Ovary (tissue), 9 donors: ENCODE measurements around the gene VIPR2. TPM values are rescaled to one million over a fixed set of nuclear protein-coding genes. Genes with fewer than 3 reads are reported as not detected.

Source experiments
- DNase-seq, 5 donors: peaks; one replicate each; pipeline ENCODE4 v3.0.0-alpha.2; 2019 to 2020
- H3K27ac ChIP-seq, 2 donors: fragments of 200-600 bp; one replicate each; pipeline versions ENCODE4 v1.5.1 to v1.8.0; 2019 to 2022
- H3K27me3 ChIP-seq: fragments of 200-600 bp; one replicate; pipeline ENCODE4 v1.8.0; 2022
- H3K36me3 ChIP-seq: fragments of 200-600 bp; sonication (generic); one replicate; pipeline ENCODE4 v1.5.1; 2019
- H3K4me1 ChIP-seq: one replicate; pipeline ENCODE4 v1.8.1; 2013; ENCODE audit warnings: mild to moderate bottlenecking, moderate library complexity; ENCODE audit not compliant: insufficient read depth
- H3K4me3 ChIP-seq: fragments of 200-600 bp; sonication (generic); one replicate; pipeline ENCODE4 v1.5.1; 2017
- H3K9me3 ChIP-seq, 2 donors: fragments of 200-600 bp in 1 of 2; sonication (generic) in 1 of 2; one replicate each; pipeline versions ENCODE4 v1.5.1 to v1.8.1; 2013 to 2019; ENCODE audit warnings: mild to moderate bottlenecking in 1 of 2, moderate library complexity in 1 of 2
- EP300 ChIP-seq: sonication (generic); formaldehyde crosslinking; IDR thresholded peaks from one replicate; pipeline ENCODE4 v1.6.1; 2017; ENCODE audit warnings: antibody characterized with exemption
- POLR2A ChIP-seq: fragments of 450-650 bp; IDR thresholded peaks from one replicate; pipeline ENCODE4 v1.6.1; 2017; ENCODE audit warnings: antibody characterized with exemption, mild to moderate bottlenecking, moderate library complexity
- WGBS, 3 donors: extraction: QIAGEN DNeasy Blood & Tissue Kit in 1 of 3; methylation state at CpG; one replicate each; pipeline versions ENCODE4 v1.1.5 to v1.1.7; 2013 to 2017; 5-methylcytosine and 5-hydroxymethylcytosine counted together
- intact Hi-C, 4 donors: fragments of 100-400 bp; cut with DNase I; formaldehyde crosslinking; loops; one replicate each; pipeline versions ENCODE4 v1.11.0 to v1.15.1; 2022 to 2023
- polyA plus RNA-seq, 2 donors: library from polyadenylated mRNA; stranded (reverse); fragments of 200-250 nt in 1 of 2; fragments of 350-450 nt in 1 of 2; fragmentation: Illumina TruSeq in 1 of 2; extraction: RNeasy Lipid Tissue Mini Kit (QIAGEN cat#74804) in 1 of 2; gene quantifications; one replicate each; pipeline ENCODE4 v1.2.3, GENCODE V29; 2013 to 2014
- total RNA-seq, 7 donors: library from RNA; depleted of rRNA in 2 of 7; stranded (reverse); fragments of >200 nt in 2 of 7; fragmentation: NEBNext Ultra II Directional in 3 of 7; extraction: Animal tissue kit (Norgen Biotek cat#: 25700) in 3 of 7; gene quantifications; one replicate each; pipeline versions ENCODE4 v1.1.0 to v1.2.4, GENCODE V29; 2016 to 2023
- TF ChIP-seq, protein P1 (sequence below), 3 donors: fragments of 450-650 bp in 2 of 3; fragments of 200-600 bp in 1 of 3; IDR thresholded peaks; one replicate each; pipeline versions ENCODE4 v1.5.1 to v1.8.0; 2016 to 2022; ENCODE audit warnings: antibody characterized with exemption in 3 of 3, mild to moderate bottlenecking in 1 of 3
- donor health status: DM: no; HTN: no; CAD: no; lungs with moderate emphysema.
- donor health status: DM: no; HTN: no; CAD: no.
- donor health status: Bipolar disorder and iron deficiency.
- donor health status: DM: yes; HTN: yes; CAD: no.
- donor health status: DM: no; HTN: no; CAD: no.
- donor health status: DM: yes; HTN: yes; CAD: no.

VIPR2 gene
- total and polyA plus RNA-seq, 9 donors: 3.6 to 18.0 (median 9.0) TPM

DNA sequence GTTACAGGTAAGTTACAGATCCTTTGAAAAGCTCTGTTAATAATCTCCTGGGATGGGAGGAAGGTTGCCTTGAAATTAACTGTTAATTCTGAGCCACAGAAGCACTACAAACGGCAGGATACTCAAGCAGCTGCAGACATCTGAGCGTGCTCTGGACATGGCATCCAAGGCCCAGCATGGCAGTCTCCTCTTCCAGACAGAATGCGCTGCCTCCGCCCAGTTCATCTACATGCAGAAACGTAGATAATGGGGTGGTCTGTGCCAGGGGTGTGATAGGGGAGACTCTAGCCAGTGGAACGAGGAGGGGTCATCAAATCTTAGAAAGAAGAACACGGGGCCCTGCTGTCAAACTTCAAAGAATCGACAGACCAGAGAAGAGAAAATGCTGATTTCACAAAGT lies 13.8 kb downstream of the VIPR2 start:
- no peaks in the 10 kb centered on the region for H3K4me1 ChIP-seq
- no peak for DNase-seq
- 83 to 86% (median 84%) methylated on average over 8 of the region's 8 CpGs for WGBS, 3 donors
- H3K4me3 ChIP-seq: no peak overlapping the region
- H3K9me3 ChIP-seq: no peaks in the 10 kb centered on the region
- no peak overlapping the region for H3K27ac ChIP-seq
- TF ChIP-seq POLR2A (no peak), EP300 (no peak)
- TF ChIP-seq, protein P1, sequence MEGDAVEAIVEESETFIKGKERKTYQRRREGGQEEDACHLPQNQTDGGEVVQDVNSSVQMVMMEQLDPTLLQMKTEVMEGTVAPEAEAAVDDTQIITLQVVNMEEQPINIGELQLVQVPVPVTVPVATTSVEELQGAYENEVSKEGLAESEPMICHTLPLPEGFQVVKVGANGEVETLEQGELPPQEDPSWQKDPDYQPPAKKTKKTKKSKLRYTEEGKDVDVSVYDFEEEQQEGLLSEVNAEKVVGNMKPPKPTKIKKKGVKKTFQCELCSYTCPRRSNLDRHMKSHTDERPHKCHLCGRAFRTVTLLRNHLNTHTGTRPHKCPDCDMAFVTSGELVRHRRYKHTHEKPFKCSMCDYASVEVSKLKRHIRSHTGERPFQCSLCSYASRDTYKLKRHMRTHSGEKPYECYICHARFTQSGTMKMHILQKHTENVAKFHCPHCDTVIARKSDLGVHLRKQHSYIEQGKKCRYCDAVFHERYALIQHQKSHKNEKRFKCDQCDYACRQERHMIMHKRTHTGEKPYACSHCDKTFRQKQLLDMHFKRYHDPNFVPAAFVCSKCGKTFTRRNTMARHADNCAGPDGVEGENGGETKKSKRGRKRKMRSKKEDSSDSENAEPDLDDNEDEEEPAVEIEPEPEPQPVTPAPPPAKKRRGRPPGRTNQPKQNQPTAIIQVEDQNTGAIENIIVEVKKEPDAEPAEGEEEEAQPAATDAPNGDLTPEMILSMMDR (IDR thresholded peaks at IDR 0.05): no peak
- H3K36me3 ChIP-seq: no peaks in the 10 kb centered on the region
- intact Hi-C loops: no loop called here
- no peaks in the 10 kb centered on the region for H3K27me3 ChIP-seq

DNA sequence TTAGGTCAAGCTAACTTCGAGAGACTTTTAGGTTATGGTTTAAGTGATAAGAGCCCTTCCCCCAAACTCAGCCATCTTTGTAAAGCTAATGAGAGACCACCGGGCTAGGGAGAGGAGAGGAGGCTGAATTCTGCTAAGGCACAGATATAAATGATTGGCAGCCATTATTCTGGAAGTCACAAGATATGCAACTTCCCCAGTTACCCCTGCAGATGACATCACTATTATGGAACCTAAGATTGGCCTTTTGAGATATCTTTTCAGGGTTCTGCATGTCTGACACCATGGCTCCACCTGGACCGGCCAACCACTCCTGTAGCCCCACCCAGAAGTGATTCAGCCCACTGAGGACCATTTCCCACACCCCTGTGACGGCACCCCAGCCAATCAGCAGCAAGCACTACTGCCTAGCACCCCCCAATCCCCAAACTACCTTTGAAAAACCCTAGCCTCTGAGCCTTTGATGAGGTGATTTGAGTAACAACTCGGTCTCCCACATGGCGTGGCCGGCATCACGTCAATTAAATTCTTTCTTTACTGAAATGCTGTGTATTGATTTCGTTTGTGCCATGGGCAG lies 14.4 kb downstream of the VIPR2 start:
- Histone ChIP-seq H3K4me3 (no peak overlapping the region), H3K36me3 (no peaks in the 10 kb centered on the region)

DNA sequence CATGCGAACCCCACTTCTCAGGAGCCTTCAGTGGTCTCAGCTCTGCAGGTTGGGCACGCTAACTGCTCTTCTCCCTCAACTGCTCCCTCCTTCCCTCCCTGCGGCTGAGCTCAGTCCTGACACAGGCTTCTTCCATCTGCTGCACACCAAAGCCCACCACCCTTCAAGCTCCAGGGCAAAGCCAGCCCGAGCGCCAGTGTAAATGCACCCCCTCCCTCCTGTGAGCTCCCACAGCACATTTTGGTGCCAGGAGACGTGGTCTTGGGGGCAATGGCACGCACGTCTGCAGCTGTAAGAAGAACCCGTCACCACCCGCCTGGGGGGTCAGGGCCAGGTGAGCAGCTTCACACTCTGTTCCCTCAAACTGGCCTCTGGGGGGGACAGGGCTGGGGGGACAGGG lies 15.9 kb downstream of the VIPR2 start:
- WGBS, 3 donors: 92 to 96% (median 93%) methylated on average over 10 of the region's 10 CpGs
- intact Hi-C loops: no loop called here
- no peak overlapping the region for H3K4me3 ChIP-seq
- DNase-seq: peak in 1 of 5 donors; percentile 28
- H3K36me3 ChIP-seq: no peaks in the 10 kb centered on the region
- TF ChIP-seq POLR2A: no peak
- TF ChIP-seq, protein P1 (IDR thresholded peaks at IDR 0.05): no peak
- no peak for TF ChIP-seq EP300
- H3K27me3 ChIP-seq: no peaks in the 10 kb centered on the region
- no peaks in the 10 kb centered on the region for H3K9me3 ChIP-seq
- H3K27ac ChIP-seq: no peak overlapping the region
- H3K4me1 ChIP-seq: no peaks in the 10 kb centered on the region

More for the DNA sequence above, 14.4 kb downstream of the VIPR2 start:
- TF ChIP-seq POLR2A: no peak
- TF ChIP-seq, protein P1 (IDR thresholded peaks at IDR 0.05): no peak
- no peak for TF ChIP-seq EP300
- Histone ChIP-seq H3K27ac (no peak overlapping the region), H3K9me3 (no peaks in the 10 kb centered on the region), H3K4me1 (no peaks in the 10 kb centered on the region), H3K27me3 (no peaks in the 10 kb centered on the region)
- WGBS, 3 donors: 90 to 95% (median 92%) methylated on average over 9 of the region's 9 CpGs
- intact Hi-C loops: no loop called here
- DNase-seq: no peak

DNA sequence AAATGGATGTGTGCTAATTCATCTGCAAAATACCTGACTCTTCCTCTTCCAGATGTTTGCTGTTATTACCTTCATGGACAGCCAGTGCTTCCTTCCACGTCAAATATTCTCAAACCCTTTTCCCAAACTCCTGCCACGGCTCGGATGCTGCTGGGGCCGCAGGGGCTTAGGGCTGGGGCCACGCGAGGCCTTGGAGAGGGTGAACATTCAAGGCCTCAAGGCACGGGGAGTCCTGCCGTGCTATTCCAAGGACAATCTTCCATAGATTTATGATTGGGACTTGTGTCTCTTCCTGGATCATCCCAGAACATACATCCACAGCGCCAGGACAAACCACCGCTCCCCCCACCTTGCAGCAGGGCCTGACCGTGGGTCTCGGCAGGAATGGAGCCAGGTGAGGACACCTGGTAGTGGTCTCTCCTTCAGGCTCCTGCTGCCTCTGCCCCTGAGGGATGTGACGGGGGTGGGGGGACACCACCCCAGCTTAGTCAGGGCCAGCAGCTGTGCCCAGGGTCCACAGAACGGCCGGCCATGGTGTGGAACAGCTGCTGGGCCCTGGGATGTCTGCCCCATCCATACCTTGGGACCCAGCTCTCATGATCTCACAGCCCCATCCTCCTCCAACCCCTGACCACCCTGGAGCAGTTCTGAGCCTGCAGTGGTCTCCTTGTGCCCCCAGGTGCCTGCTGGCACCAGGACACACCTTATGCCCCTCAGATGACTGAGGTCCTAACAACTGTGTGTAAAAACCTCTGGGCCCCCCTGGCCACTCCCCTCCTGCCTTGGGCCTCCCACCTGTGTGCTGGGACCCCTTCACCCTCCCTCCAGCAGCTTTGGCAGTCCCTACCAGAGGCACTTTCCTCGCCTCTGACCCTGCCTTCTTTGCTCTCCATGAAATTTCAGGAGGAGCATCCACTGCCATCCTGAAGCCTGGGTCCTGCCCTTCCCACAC lies 16.7 kb downstream of the VIPR2 start:
- Histone ChIP-seq H3K4me3 (no peak overlapping the region), H3K36me3 (no peaks in the 10 kb centered on the region), H3K27me3 (no peaks in the 10 kb centered on the region), H3K9me3 (no peaks in the 10 kb centered on the region), H3K27ac (no peak overlapping the region), H3K4me1 (no peaks in the 10 kb centered on the region)
- peak in 1 of 5 donors; percentile 26 for DNase-seq
- WGBS, 3 donors: 92 to 95% (median 95%) methylated on average over 16 of the region's 16 CpGs
- TF ChIP-seq, protein P1 (IDR thresholded peaks at IDR 0.05): no peak
- TF ChIP-seq POLR2A (no peak), EP300 (no peak)
- intact Hi-C loops: no loop called here
